SK-N-SH treated with all-trans-retinoic acid at 6 μM for 48 hours (cell line): ENCODE data around the gene F8.

Source experiments
- ATAC-seq: fragments of 200-7000 bp; cut with Tn5 transposase; 3 replicates; pipeline ENCODE4 v1.9.1; 2020; ENCODE audit warnings: mild to moderate bottlenecking, moderate library complexity
- ARNTL ChIP-seq: fragments of 450-650 bp; formaldehyde crosslinking; IDR thresholded peaks from 2 replicates; pipeline ENCODE4 v1.5.0; 2020; ENCODE audit warnings: low read depth, mild to moderate bottlenecking, moderate library complexity, borderline replicate concordance
- BACH2 ChIP-seq: fragments of 250-450 bp; sonication (Bioruptor Pico); IDR thresholded peaks from 2 replicates; pipeline ENCODE4 v1.9.0; 2021; ENCODE audit warnings: mild to moderate bottlenecking, borderline replicate concordance
- CSDC2 ChIP-seq: fragments of 250-450 bp; sonication (Bioruptor Pico); IDR thresholded peaks from 2 replicates; pipeline ENCODE4 v1.5.0; 2020; ENCODE audit warnings: mild to moderate bottlenecking, moderate library complexity
- CSRNP3 ChIP-seq: fragments of 250-450 bp; sonication (Bioruptor Pico); IDR thresholded peaks from 2 replicates; pipeline ENCODE4 v1.5.1; 2021; ENCODE audit warnings: mild to moderate bottlenecking, moderate library complexity
- ESRRG ChIP-seq: fragments of 250-450 bp; sonication (Bioruptor Pico); IDR thresholded peaks from 2 replicates; pipeline ENCODE4 v1.6.1; 2021; ENCODE audit warnings: mild to moderate bottlenecking
- GLIS3 ChIP-seq: fragments of 250-450 bp; sonication (Bioruptor Pico); IDR thresholded peaks from 2 replicates; pipeline ENCODE4 v1.5.0; 2020; ENCODE audit warnings: mild to moderate bottlenecking, moderate library complexity
- ISL1 ChIP-seq: fragments of 250-450 bp; sonication (Bioruptor Pico); IDR thresholded peaks from 2 replicates; pipeline ENCODE4 v2.1.2; 2022; ENCODE audit warnings: mild to moderate bottlenecking, moderate library complexity
- OSR1 ChIP-seq: fragments of 250-450 bp; sonication (Bioruptor Pico); IDR thresholded peaks from 2 replicates; pipeline ENCODE4 v1.8.0; 2022; ENCODE audit warnings: moderate library complexity, mild to moderate bottlenecking, inconsistent platforms
- POU6F1 ChIP-seq: fragments of 250-450 bp; sonication (Bioruptor Pico); IDR thresholded peaks from 2 replicates; pipeline ENCODE4 v1.8.0; 2021; ENCODE audit warnings: low read depth, mild to moderate bottlenecking, moderate library complexity, borderline replicate concordance
- PPARA ChIP-seq: fragments of 250-450 bp; sonication (Bioruptor Pico); IDR thresholded peaks from 2 replicates; pipeline ENCODE4 v1.5.0; 2020; ENCODE audit warnings: mild to moderate bottlenecking, borderline replicate concordance
- TCF4 ChIP-seq: fragments of 250-450 bp; sonication (Bioruptor Pico); IDR thresholded peaks from 2 replicates; pipeline ENCODE4 v1.8.0; 2021; ENCODE audit warnings: mild to moderate bottlenecking, moderate library complexity, borderline replicate concordance
- TOX ChIP-seq: fragments of 250-450 bp; sonication (Bioruptor Pico); IDR thresholded peaks from 2 replicates; pipeline ENCODE4 v1.8.0; 2021; ENCODE audit warnings: mild to moderate bottlenecking, moderate library complexity, borderline replicate concordance
- TSHZ2 ChIP-seq: fragments of 250-450 bp; sonication (Bioruptor Pico); IDR thresholded peaks from 2 replicates; pipeline ENCODE4 v1.5.0; 2020; ENCODE audit warnings: mild to moderate bottlenecking, moderate library complexity
- ZC3H10 ChIP-seq: fragments of 250-450 bp; sonication (Bioruptor Pico); IDR thresholded peaks from 2 replicates; pipeline ENCODE4 v1.5.1; 2021; ENCODE audit warnings: mild to moderate bottlenecking, moderate library complexity
- ZFP3 ChIP-seq: fragments of 250-450 bp; sonication (Bioruptor Pico); IDR thresholded peaks from 2 replicates; pipeline ENCODE4 v1.5.0; 2020; ENCODE audit warnings: mild to moderate bottlenecking, moderate library complexity
- ZNF70 ChIP-seq: fragments of 450-650 bp; formaldehyde crosslinking; IDR thresholded peaks from 2 replicates; pipeline ENCODE4 v1.5.0; 2020; ENCODE audit warnings: mild to moderate bottlenecking, moderate library complexity
- ZNF8 ChIP-seq: fragments of 450-650 bp; formaldehyde crosslinking; IDR thresholded peaks from 2 replicates; pipeline ENCODE4 v1.5.0; 2020; ENCODE audit warnings: mild to moderate bottlenecking, moderate library complexity
- TF ChIP-seq, protein P1 (sequence below): fragments of 250-450 bp; sonication (Bioruptor Pico); IDR thresholded peaks from 2 replicates; pipeline ENCODE4 v1.8.0; 2020; ENCODE audit warnings: mild to moderate bottlenecking, moderate library complexity, borderline replicate concordance
- TF ChIP-seq, protein P2 (sequence below): fragments of 250-450 bp; sonication (Bioruptor Pico); IDR thresholded peaks from 2 replicates; pipeline ENCODE4 v1.5.1; 2020; ENCODE audit warnings: low read depth, mild to moderate bottlenecking, moderate library complexity

The F8 gene

DNA sequence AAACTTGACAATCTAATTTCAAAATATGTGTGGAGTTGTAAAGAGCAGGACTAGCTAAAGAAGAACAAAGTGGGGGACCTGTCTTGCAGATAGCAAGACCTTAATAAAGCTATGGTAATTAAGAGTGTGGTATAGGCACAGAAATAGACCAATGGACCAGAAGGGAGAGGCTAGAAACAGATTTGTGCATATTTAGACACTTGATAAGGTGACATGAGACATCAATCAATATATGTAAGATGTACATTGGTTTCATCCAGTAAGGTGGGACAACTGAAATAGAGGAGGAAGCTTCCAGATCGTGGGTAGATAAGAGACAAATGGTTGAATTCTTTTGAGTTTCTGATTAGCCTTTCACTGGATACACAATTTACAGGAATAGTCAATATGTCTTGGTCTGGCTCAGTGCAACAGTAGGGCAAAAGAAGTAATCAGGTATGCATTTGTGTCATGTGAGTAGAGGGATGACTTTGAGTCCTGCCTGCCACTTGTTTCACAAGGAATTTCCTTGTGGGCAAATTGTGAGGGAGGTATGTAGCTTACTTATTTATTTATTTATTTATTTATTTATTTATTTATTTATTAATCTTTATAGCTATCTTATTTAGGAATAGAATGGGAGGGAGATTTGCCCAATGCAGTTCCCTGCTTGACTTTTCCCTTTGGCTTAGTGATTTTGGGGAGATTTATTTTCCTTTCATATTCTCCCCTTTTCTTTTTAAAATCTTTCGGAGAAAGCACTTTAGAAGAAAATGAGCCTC lies 210.0 kb downstream of the F8 start:
- ATAC-seq, result no peak
- TF ChIP-seq CSDC2, result no peak
- TF ChIP-seq CSRNP3 (CRISPR knock-in tag), result no peak
- TF ChIP-seq, protein P1, sequence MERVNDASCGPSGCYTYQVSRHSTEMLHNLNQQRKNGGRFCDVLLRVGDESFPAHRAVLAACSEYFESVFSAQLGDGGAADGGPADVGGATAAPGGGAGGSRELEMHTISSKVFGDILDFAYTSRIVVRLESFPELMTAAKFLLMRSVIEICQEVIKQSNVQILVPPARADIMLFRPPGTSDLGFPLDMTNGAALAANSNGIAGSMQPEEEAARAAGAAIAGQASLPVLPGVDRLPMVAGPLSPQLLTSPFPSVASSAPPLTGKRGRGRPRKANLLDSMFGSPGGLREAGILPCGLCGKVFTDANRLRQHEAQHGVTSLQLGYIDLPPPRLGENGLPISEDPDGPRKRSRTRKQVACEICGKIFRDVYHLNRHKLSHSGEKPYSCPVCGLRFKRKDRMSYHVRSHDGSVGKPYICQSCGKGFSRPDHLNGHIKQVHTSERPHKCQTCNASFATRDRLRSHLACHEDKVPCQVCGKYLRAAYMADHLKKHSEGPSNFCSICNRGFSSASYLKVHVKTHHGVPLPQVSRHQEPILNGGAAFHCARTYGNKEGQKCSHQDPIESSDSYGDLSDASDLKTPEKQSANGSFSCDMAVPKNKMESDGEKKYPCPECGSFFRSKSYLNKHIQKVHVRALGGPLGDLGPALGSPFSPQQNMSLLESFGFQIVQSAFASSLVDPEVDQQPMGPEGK, result no peak
- TF ChIP-seq TCF4, result no peak
- no peak for TF ChIP-seq ZNF8
- TF ChIP-seq TOX (CRISPR knock-in tag), result no peak
- no peak for TF ChIP-seq PPARA
- TF ChIP-seq TSHZ2 (CRISPR knock-in tag), result no peak
- TF ChIP-seq OSR1 (CRISPR knock-in tag), result no peak
- TF ChIP-seq ISL1 (CRISPR knock-in tag), result no peak
- no peak for TF ChIP-seq ZNF70 (CRISPR knock-in tag)
- TF ChIP-seq ZC3H10 (CRISPR knock-in tag), result no peak

- no peak for ATAC-seq
- TF ChIP-seq ESRRG (CRISPR knock-in tag) (no peak), BACH2 (CRISPR knock-in tag) (no peak), TCF4 (no peak), CSRNP3 (CRISPR knock-in tag) (no peak), ARNTL (CRISPR knock-in tag) (no peak), GLIS3 (CRISPR knock-in tag) (no peak), ZNF8 (no peak), ISL1 (CRISPR knock-in tag) (no peak), OSR1 (CRISPR knock-in tag) (no peak), ZFP3 (CRISPR knock-in tag) (no peak)
- TF ChIP-seq, protein P2, sequence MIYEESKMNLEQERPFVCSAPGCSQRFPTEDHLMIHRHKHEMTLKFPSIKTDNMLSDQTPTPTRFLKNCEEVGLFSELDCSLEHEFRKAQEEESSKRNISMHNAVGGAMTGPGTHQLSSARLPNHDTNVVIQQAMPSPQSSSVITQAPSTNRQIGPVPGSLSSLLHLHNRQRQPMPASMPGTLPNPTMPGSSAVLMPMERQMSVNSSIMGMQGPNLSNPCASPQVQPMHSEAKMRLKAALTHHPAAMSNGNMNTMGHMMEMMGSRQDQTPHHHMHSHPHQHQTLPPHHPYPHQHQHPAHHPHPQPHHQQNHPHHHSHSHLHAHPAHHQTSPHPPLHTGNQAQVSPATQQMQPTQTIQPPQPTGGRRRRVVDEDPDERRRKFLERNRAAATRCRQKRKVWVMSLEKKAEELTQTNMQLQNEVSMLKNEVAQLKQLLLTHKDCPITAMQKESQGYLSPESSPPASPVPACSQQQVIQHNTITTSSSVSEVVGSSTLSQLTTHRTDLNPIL (CRISPR knock-in tag), result no peak
Measured at GRCh38 chrX:154809939-154810665, 212.4 kb downstream of the F8 start.

GRCh38 chrX:154806837-154807501 lies 215.6 kb downstream of the F8 start:
- ATAC-seq, result no peak
- no peak for TF ChIP-seq POU6F1 (CRISPR knock-in tag)
